K562 (cell line): Measurements from ENCODE around the gene CTDSPL. TPM values are rescaled to one million over a fixed set of nuclear protein-coding genes. Genes with fewer than 3 reads are reported as not detected.

Experiments
- FOXJ3 ChIP-seq: sonication (generic); formaldehyde crosslinking; IDR thresholded peaks from 2 replicates; pipeline ENCODE4 v1.4.0; 2020; ENCODE audit warnings: mild to moderate bottlenecking, missing genetic modification reagents
- polyA plus RNA-seq, 8 experiments: library from polyadenylated mRNA; depleted of rRNA in 4 of 8; stranded (reverse) in 5 of 8; unstranded in 3 of 8; fragments of >200 nt; fragmentation: Nextera tagmentation in 2 of 8; fragmentation: Illumina TruSeq in 1 of 8; extraction: Ambion mirVana in 2 of 8; extraction: Trizol in 1 of 8; gene quantifications; 2 replicates each; pipeline versions ENCODE4 v1.2.1 to v1.2.3, GENCODE V29; 2011 to 2014; ENCODE audit warnings: inconsistent platforms in 1 of 8, missing spikeins in 1 of 8
- total RNA-seq, 7 experiments: library from RNA; depleted of rRNA in 6 of 7; stranded (reverse); fragments of >200 nt in 6 of 7; fragmentation: Illumina TruSeq in 2 of 7; extraction: Trizol in 2 of 7; gene quantifications; 2 replicates each; pipeline versions ENCODE4 v1.2.1 to v1.2.3, GENCODE V29; 2011 to 2021; ENCODE audit warnings: low replicate concordance in 1 of 7
- TF ChIP-seq, protein P1 (sequence below): fragments of 450-650 bp; formaldehyde crosslinking; IDR thresholded peaks from 2 replicates; pipeline ENCODE4 v1.4.0; 2022; ENCODE audit warnings: mild to moderate bottlenecking, moderate library complexity
- TF ChIP-seq, protein P2 (sequence below), 3 experiments: IDR thresholded peaks in 2 of 3; conservative IDR thresholded peaks in 1 of 3; 2 replicates each; pipeline ENCODE4 v1.5.1; 2011 to 2012; ENCODE audit warnings: low read length in 3 of 3, mild to moderate bottlenecking in 3 of 3, control low read depth in 2 of 3, improper control_type of control experiment in 1 of 3, inconsistent platforms in 1 of 3, low read depth in 1 of 3, mixed read lengths in 1 of 3, moderate library complexity in 1 of 3; ENCODE audit not compliant: insufficient read depth in 2 of 3
- TF ChIP-seq, protein P3 (sequence below), 2 experiments: IDR thresholded peaks in 1 of 2; conservative IDR thresholded peaks in 1 of 2; 2 replicates each; pipeline ENCODE4 v1.6.1; 2016; ENCODE audit warnings: low read depth in 2 of 2, mild to moderate bottlenecking in 1 of 2, missing compliant biosample characterization in 1 of 2, missing genetic modification characterization in 1 of 2, moderate library complexity in 1 of 2

The CTDSPL gene
- total and polyA plus RNA-seq, 9 of the 15 experiments (the other 6 are each of a cell fraction or from before 2014, with no cell fraction given) = 5.1 to 19.3 (median 11.3) TPM

DNA sequence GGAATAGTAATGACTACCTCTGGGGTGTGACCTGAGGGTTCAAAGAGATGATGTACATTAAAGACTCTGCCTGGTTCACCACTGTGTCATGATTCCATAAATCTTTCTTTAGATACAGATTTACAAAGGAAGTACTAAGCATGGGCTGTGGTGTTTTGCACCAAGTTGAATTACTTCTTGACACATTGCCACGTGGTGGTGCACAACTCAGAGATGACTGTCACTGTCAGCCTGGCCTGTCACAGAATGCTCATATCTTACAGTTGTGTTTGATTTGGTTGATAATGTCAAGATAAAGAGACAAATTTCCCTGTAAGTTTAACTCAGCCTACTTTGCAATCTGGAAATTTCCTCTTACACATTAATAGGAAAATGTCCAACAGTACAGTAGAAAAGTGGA, 3.2 kb downstream of the CTDSPL start (continued):
- TF ChIP-seq, protein P1, sequence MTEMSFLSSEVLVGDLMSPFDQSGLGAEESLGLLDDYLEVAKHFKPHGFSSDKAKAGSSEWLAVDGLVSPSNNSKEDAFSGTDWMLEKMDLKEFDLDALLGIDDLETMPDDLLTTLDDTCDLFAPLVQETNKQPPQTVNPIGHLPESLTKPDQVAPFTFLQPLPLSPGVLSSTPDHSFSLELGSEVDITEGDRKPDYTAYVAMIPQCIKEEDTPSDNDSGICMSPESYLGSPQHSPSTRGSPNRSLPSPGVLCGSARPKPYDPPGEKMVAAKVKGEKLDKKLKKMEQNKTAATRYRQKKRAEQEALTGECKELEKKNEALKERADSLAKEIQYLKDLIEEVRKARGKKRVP (CRISPR knock-in tag) = no peak
- TF ChIP-seq, protein P2, sequence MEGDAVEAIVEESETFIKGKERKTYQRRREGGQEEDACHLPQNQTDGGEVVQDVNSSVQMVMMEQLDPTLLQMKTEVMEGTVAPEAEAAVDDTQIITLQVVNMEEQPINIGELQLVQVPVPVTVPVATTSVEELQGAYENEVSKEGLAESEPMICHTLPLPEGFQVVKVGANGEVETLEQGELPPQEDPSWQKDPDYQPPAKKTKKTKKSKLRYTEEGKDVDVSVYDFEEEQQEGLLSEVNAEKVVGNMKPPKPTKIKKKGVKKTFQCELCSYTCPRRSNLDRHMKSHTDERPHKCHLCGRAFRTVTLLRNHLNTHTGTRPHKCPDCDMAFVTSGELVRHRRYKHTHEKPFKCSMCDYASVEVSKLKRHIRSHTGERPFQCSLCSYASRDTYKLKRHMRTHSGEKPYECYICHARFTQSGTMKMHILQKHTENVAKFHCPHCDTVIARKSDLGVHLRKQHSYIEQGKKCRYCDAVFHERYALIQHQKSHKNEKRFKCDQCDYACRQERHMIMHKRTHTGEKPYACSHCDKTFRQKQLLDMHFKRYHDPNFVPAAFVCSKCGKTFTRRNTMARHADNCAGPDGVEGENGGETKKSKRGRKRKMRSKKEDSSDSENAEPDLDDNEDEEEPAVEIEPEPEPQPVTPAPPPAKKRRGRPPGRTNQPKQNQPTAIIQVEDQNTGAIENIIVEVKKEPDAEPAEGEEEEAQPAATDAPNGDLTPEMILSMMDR (IDR thresholded peaks at IDR 0.05 in 2 of 3, conservative IDR thresholded peaks at IDR 0.05 in 1 of 3; ENCODE audit: insufficient read depth in 2 of 3, low read depth in 1 of 3, low read length in 3 of 3) = peak in 1 of 3 experiments; percentile 10; a peak in 1 of 6 replicates
- TF ChIP-seq, protein P3, sequence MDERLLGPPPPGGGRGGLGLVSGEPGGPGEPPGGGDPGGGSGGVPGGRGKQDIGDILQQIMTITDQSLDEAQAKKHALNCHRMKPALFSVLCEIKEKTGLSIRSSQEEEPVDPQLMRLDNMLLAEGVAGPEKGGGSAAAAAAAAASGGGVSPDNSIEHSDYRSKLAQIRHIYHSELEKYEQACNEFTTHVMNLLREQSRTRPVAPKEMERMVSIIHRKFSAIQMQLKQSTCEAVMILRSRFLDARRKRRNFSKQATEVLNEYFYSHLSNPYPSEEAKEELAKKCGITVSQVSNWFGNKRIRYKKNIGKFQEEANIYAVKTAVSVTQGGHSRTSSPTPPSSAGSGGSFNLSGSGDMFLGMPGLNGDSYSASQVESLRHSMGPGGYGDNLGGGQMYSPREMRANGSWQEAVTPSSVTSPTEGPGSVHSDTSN (CRISPR knock-in tag; IDR thresholded peaks at IDR 0.05; ENCODE audit: low read depth) = no peak
- TF ChIP-seq, protein P3 (tag; conservative IDR thresholded peaks at IDR 0.05; ENCODE audit: low read depth) = peak; percentile 85
- TF ChIP-seq FOXJ3 = no peak
